DMS 273 (cell line): ENCODE data around the gene ZNF28.
"Not testable (repeated sequence)": the region's sequence is repeated elsewhere in the genome, so short reads cannot be mapped to it uniquely, and the experiment has no call there.

Experiments
- DNase-seq: peaks from one replicate; lab custom pipeline; 2025; ENCODE audit not compliant: unreplicated experiment; lab: John Stamatoyannopoulos, UW

Gene ZNF28

DNA sequence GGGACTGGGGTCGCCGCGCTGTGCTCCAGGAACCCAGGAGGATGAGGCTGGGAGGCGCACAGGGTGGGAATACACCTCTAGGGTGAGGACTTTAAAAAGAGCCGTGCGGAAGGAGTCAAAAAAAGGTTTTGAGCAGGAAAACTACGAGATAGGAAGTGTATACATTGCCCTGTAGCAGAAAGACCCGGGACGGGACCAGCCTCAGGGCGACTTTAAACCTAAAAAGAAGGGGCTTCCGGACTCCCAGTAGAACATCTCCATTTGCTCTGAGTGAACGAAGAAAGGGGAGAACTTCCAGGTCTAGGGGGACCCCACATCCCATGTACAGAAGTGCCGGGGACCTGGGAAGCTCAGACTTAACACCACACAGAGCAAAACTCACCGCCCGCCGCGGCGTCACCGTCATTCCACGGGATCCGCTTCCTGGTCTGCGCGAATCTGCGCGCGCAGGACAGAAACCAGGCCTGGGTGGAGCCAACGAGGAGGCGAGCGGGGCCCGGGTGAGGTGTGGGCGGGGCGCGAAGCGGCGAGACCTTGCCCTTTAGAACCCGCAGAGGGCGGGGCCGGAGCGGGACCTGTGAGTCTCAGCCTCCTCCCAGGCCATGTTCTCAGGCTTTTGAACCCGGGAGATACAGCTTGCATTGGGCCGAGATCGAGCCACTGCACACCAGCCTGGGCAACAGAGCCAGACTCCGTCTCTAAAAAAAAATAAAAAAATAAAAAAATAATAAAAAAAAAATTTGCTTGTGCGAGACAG is at the start of gene ZNF28:
ZNF28 (minus strand) TSS at position 430 of the 757 bp plus-strand sequence. CDS start 3,675 bp downstream, outside the sequence.
- peak; percentile 78 for DNase-seq

DNA sequence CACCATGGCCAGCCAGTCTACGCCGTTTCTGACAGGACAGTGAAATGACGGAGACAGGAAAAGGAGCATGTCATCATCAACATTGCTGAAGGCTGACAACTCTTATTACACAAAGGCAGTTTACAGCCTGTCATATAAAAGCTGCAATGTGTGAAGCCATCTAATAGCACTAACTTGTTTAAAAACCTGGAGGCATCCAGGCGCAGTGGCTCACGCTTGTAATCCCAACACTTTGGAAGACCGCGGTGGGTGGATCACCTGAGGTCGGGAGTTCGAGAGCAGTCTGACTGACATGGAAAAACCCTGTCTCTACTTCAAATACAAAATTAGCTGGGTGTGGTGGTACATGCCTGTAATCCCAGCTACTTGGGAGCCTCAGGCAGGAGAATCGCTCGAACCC is 46.6 kb upstream of the ZNF28 start:
- not testable (repeated sequence) for DNase-seq

DNA sequence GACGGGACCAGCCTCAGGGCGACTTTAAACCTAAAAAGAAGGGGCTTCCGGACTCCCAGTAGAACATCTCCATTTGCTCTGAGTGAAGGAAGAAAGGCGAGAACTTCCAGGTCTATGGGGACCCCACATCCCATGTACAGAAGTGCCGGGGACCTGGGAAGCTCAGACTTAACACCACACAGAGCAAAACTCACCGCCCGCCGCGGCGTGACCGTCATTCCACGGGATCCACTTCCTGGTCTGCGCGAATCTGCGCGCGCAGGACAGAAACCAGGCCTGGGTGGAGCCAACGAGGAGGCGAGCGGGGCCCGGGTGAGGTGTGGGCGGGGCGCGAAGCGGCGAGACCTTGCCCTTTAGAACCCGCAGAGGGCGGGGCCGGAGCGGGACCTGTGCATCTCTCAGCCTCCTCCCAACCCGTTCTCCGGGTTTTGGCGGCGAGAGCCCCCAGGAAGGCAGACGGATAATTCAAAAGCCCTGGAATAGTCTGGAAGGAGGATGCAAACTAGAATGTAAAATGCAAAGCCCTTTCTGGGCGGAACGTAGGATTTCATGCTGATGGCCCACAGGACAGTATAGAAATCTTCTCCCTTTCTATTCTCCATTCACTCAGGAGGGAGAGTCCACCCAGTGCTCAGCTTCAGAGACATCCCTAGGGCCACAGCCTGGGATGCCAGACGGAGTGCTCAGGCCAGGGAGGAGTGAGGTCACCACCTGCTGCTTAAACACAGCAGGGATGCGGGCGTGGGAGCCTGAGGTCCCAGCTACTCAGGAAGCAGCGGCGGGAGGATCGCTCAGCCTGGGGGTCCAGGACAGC is 36.2 kb upstream of the ZNF28 start, which contains the start of gene ZNF468:
ZNF468 (minus strand) TSS at position 242 of the 814 bp plus-strand sequence. CDS start 3,347 bp downstream, outside the sequence.
- DNase-seq = peak; percentile 83

DNA sequence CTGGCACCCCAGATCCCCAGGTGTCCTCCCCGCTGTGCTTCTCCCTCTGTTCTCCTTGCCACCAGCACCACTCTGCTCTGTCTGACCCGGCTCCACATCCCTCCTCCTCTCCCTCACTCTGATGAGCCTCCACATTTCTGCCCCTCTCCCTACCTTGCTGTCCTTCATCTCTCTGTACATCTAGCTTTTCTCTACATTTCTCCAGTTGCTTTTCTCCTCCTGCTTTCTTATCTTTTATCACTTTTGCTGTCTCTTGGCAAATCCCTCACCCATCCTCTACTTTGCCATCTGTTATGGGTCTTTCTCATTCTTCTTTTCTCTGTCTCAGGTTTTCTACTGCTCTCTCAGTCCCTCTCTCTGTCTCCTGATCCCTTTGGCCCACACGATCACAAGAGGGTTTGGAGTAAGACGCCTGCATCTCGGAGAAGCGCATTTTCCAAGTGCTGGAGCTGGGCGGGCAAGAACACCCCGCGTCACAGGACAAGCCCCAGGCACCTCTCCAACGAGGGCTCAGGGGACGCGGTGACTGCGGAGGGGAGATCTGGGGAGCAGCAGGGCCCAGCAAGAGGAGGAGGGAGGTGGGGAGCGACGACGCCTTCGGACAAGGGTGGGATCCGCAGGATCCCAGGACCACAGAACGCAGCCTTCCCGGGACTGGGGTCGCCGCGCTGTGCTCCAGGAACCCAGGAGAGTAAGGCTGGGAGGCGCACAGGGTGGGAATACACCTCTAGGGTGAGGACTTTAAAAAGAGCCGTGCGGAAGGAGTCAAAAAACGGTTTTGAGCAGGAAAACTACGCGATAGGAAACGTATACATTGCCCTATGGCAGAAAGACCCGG is 35.3 kb upstream of the ZNF28 start:
- DNase-seq = peak; percentile 57

DNA sequence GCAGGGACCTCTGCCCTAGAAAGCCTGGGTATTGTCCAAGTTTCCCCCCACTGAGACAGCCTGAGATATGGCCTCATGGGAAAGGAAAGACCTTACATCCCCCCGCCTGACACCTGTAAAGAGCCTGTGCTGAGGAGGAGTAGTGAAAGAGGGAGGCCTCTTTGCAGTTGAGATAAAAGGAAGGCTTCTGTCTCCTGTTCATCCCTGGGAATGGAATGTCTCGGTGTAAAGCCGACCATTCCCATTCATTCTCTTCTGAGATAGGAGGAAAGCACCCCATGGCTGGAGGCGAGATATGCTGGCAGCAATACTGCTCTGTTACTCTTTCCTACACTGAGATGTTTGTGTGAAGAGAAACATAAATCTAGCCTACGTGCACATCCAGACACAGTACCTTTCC is 25.9 kb upstream of the ZNF28 start:
- not testable (repeated sequence) for DNase-seq

DNA sequence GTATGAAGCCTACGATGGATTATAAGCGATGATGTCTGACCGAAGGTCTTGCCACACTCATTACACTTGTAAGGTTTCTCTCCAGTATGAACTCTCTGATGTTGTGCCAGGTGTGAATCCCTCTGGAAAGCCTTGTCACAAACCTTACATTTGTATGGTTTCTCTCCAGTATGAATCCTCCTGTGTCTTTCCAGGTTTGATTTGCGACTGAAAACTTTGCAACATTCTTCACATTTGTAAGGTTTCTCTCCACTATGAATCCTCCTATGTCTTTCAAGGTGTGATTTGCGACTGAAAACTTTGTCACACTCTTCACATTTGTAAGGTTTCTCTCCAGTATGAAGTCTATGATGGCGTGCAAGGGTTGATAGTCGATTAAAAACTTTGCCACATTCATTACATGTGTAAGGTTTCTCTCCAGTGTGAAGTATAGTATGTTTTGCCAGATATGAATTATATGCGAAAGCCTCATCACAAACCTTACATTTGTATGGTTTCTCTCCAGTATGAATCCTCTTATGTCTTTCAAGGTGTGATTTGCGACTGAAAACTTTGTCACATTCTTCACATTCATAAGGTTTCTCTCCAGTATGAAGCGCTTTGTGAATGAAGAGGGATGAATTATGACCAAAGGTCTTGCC is 19.5 kb upstream of the ZNF28 start:
- DNase-seq = not testable (repeated sequence)

DNA sequence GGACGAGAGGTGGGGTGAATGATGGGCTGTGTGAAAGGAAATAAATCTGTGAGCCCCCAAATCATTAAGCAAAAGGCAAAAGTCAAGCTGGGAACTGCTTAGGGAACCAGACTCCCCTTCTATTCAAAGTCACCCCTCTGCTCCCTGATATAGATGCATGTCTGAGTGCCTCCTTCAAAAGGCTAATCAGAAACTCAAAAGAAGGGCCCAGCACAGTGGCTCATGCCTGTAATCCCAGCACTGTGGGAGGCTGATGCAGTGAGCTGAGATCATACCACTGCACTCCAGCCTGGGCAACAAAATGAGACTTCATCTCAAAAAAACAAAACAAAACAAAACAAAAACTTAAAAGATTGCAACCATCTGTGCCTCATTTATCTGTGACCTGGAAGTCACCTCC is 12.9 kb upstream of the ZNF28 start:
- not testable (repeated sequence) for DNase-seq

DNA sequence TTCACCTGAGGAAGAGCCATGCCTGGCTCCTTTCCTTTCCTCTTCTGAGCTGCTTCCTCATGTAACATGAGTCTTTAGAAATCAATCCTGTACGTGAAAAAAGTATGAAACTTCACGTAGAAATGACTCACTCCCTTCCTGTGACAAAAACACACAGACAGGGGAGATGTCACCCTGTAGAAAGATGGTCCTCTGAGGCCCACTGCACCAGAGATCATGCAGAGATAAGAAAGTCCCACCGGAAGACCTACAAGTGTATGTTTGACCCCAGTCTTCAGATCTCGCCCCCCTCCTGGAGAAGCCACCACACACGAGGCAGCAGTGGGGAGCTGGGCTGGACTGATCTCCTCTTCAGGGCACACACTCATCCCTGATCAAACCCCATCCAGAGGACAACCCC is 12.1 kb upstream of the ZNF28 start:
- DNase-seq = not testable (repeated sequence)

DNA sequence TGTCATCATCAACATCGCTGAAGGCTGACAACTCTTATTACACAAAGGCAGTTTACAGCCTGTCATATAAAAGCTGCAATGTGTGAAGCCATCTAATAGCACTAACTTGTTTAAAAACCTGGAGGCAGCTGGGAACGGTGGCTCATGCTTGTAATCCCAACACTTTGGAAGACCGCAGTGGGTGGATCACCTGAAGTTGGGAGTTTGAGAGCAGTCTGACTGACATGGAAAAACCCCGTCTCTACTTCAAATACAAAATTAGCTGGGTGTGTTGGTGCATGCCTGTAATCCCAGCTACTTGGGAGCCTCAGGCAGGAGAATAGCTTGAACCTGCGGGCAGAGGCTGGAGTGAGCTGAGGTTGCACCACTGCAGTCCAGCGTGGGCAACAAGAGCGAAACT is 8.4 kb upstream of the ZNF28 start:
- not testable (repeated sequence) for DNase-seq

DNA sequence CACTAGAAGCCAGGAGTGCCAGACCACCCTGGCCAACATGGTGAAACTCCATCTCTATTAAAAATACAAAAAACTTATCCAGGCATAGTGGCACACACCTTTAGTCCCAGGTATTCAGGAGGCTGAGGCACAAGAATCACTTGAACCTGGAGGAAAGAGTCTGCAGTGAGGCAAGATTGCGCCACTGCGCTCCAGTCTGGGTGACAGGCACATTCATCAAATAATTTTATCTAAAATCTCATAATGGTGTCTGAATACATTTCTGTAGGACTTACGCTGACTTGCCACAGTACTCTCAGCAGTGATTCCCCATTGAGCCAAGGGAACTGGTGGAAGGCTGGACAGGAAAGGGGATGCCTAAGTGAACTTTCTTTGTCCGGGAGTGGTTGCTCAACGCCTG is 4.3 kb upstream of the ZNF28 start:
- no peak for DNase-seq

DNA sequence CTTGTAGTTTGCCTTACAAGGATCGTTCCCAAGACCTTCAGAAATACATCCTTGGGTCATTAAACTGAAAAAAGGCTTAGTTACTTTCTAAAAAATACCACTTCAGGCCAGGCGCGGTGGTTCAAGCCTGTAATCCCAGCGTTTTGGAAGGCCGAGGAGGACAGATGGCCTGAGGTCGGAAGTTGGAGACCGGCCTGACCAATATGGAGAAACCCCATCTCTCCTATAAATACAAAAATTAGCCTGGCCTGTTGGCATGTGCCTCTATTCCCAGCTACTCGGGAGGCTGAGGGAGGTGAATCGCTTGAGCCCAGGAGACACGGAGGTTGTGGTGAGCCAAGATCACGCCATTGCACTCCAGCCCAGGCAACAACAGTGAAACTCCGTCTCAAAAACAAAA is 2.2 kb upstream of the ZNF28 start:
- DNase-seq = no peak

DNA sequence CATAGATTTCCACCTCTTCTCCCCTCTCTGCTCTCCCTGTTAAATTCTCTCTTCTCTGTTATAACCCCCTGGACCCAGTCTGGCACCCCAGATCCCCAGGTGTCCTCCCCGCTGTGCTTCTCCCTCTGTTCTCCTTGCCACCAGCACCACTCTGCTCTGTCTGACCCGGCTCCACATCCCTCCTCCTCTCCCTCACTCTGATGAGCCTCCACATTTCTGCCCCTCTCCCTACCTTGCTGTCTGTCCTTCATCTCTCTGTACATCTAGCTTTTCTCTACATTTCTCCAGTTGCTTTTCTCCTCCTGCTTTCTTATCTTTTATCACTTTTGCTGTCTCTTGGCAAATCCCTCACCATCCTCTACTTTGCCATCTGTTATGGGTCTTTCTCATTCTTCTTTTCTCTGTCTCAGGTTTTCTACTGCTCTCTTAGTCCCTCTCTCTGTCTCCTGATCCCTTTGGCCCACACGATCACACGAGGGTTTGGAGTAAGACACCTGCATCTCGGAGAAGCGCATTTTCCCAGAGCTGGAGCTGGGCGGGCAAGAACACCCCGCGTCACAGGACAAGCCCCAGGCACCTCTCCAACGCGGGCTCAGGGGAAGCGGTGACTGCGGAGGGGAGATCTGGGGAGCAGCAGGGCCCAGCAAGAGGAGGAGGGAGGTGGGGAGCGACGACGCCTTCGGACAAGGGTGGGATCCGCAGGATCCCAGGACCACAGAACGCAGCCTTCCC is 795 bp downstream of the ZNF28 start:
- DNase-seq = peak; percentile 58

DNA sequence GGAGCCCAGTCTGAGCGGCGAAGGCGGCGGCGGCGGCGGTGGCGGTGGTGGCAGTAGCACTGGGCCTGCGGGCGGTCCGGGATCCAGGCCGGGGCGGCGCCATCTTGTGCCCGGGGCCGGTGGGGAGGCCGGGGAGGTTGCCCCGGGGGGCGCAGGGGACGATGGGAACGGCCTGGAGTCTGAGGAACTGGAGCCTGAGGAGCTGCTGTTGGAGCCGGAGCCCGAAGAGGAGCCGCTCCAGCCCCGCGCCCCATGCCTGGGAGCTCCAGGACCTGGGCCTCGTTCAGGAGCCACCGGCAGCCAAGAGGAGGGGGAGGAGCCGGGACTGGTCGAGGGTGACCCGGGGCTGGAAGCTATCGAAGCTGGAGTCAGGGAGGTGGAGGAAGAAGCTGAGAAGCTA is 11.6 kb downstream of the ZNF28 start:
- DNase-seq = no peak

DNA sequence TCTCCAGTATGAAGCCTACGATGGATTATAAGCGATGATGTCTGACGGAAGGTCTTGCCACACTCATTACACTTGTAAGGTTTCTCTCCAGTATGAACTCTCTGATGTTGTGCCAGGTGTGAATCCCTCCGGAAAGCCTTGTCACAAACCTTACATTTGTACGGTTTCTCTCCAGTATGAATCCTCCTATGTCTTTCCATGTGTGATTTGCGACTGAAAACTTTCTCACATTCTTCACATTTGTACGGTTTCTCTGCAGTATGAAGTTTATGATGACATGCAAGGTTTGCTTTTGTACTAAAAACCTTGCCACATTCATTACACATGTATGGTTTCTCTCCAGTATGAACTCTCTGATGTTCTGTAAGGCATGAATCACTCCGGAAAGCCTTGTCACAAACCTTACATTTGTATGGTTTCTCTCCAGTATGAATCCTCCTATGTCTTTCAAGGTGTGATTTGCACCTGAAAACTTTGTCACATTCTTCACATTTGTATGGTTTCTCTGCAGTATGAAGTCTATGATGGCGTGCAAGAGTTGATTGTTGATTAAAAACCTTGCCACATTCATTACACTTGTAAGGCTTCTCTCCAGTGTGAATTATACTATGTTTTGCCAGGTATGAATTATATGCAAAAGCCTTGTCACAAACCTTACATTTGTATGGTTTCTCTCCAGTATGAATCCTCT is 21.3 kb downstream of the ZNF28 start:
- not testable (repeated sequence) for DNase-seq

DNA sequence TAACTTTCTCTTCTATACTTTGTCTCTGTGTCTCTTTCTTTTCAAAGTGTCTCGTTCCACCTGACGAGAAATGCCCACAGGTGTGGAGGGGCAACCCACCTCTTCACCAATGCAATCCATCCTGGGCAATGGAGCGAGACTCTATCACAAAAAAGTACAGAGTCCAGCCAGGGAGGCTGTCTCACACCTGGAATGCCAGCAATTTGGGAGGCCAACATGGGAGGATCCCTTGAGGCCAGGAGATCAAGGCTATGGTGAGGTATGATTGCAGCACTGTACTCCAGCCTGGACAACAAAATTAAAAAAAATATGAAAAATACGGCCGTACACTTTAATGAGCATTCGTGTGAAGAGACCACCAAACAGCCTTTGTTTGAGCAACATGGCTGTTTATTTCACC is 32.0 kb downstream of the ZNF28 start:
- no peak for DNase-seq

DNA sequence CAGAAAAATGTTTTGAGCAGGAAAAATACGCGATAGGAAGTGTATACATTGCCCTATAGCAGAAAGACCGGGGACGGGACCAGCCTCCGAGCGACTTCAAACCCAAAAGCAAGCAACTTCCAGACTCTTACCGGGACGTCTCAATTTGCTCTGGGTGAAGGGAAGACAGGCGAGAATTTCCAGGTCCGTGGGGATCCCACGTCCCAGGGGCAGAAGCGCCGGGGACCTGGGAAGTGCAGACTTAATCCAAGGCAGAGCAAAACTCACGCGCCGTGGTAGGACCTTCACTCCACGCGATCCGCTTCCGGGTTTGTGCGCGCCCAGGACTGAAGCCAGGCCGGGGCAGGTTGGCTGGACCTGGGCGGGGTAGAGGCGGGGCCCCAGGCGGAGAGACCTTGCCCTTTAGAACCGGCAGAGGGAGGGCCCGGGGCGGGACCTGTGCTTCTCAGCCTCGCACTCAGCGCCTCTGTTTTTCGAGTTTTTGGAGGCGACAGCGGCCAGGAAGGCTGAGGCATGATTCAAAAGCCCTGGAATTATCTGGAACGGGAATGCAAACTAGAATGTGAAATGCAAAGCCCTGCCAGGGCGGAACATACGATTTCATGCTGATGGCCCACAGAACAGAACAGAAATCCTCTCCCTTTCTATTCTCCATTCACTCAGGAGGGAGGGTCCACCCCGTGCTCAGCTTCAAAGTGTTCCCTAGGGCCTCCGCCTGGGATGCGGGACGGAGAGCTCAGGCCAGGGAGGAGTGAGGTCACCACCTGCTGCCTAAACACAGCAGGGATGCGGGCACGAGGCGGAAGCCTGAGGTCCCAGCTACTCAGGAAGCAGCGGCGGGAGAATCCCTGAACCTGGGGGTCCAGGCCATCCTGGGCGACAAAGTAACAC is 34.7 kb downstream of the ZNF28 start, which contains the start of gene ZNF600:
ZNF600 (minus strand) TSS at position 328 of the 891 bp plus-strand sequence. CDS start 7,903 bp downstream, outside the sequence.
- DNase-seq = peak; percentile 90

DNA sequence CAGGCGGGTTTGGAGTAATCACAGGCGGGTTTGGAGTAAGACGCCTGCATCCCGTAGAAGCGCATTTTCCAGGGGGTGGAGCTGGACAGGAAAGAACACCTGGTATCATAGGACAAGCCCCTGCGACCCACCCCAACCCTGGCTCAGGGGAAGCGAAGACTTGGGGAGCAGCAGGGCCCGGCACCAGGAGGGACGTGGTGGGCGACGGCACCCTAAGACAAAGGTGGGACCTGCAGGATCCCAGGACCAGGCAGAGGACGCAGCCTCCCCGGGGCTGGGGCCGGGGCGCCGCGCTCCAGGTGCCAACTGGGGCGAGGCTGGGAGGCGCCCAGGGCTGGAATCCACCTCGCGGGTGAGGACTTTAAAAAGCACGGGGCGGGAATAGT is 35.4 kb downstream of the ZNF28 start:
- peak; percentile 32 for DNase-seq

DNA sequence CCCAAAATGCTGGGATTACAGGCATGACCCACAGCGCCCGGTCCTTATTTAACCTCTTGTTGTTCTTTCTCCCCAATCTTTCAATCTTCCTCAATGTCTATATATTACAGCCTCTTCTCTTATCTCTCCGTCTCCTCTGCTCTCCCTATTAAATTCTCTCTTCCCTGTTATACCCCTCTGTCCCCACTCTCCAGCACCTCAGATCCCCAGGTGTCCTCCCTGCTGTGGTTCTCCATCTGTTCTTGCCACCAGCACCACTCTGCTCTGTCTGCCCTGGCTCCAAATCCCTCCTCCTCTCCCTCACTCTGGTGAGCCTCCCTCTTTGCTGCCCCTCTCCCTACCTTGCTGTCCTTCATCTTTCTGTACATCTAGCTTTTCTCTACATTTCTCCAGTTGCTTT is 35.9 kb downstream of the ZNF28 start:
- DNase-seq = peak; percentile 16
